Measurements from ENCODE around the gene KDM6A. TPM values are rescaled to one million over a fixed set of nuclear protein-coding genes. Genes with fewer than 3 reads are reported as not detected.
A peak's percentile ranks its signal among the peaks of the same experiment; 100 is the strongest.
"Not testable (repeated sequence)": the region's sequence is repeated elsewhere in the genome, so short reads cannot be mapped to it uniquely, and the experiment has no call there.

Gene KDM6A
- total RNA-seq, 2 donors from 2014 or later = 53.9 to 60.7 TPM

GRCh38 chrX:44898411-44899221, 25.6 kb downstream of the KDM6A start:
- no peaks in the 10 kb centered on the region for H3K27me3 Mint-ChIP-seq
- peak; percentile 59 for ATAC-seq
- H3K36me3 Mint-ChIP-seq (ENCODE audit: low read depth) = no peaks in the 10 kb centered on the region
- H3K9me3 ChIP-seq (ENCODE audit: control insufficient read depth, low read length, poor library complexity, severe bottlenecking) = no peaks in the 10 kb centered on the region
- H3K27ac Mint-ChIP-seq = no peak overlapping the region
- H3K4me1 Mint-ChIP-seq = peaks cover 20% of the 10 kb centered on the region
- H3K4me3 Mint-ChIP-seq = peak overlapping the region; percentile 36
- no peak for DNase-seq

- H3K4me1 Mint-ChIP-seq = peaks cover 22% of the 10 kb centered on the region
- peak overlapping the region; percentile 55 for H3K4me3 Mint-ChIP-seq
- H3K9me3 ChIP-seq (ENCODE audit: control insufficient read depth, low read length, poor library complexity, severe bottlenecking) = no peaks in the 10 kb centered on the region
- no peaks in the 10 kb centered on the region for H3K27me3 Mint-ChIP-seq
- ATAC-seq = no peak
- no peak for DNase-seq
- H3K27ac Mint-ChIP-seq = no peak overlapping the region
- H3K36me3 Mint-ChIP-seq (ENCODE audit: low read depth) = no peaks in the 10 kb centered on the region
Observed at GRCh38 chrX:44899946-44900345, 27.0 kb downstream of the KDM6A start.

GRCh38 chrX:44903107-44903506, 30.1 kb downstream of the KDM6A start:
- ATAC-seq (no peak), DNase-seq (no peak)
- peaks cover 30% of the 10 kb centered on the region for H3K4me1 Mint-ChIP-seq
- H3K27ac Mint-ChIP-seq = no peak overlapping the region
- no peak overlapping the region for H3K4me3 Mint-ChIP-seq
- no peaks in the 10 kb centered on the region for H3K9me3 ChIP-seq (ENCODE audit: control insufficient read depth, low read length, poor library complexity, severe bottlenecking)
- no peaks in the 10 kb centered on the region for H3K27me3 Mint-ChIP-seq
- H3K36me3 Mint-ChIP-seq (ENCODE audit: low read depth) = peaks cover 4% of the 10 kb centered on the region

GRCh38 chrX:44903830-44904530, 31.0 kb downstream of the KDM6A start:
- H3K27me3 Mint-ChIP-seq = no peaks in the 10 kb centered on the region
- no peak overlapping the region for H3K4me3 Mint-ChIP-seq
- no peak for DNase-seq
- H3K36me3 Mint-ChIP-seq (ENCODE audit: low read depth) = peaks cover 4% of the 10 kb centered on the region
- no peaks in the 10 kb centered on the region for H3K9me3 ChIP-seq (ENCODE audit: control insufficient read depth, low read length, poor library complexity, severe bottlenecking)
- ATAC-seq = no peak
- H3K27ac Mint-ChIP-seq = peak overlapping the region; percentile 21
- H3K4me1 Mint-ChIP-seq = peaks cover 26% of the 10 kb centered on the region

GRCh38 chrX:44904542-44905115, 31.6 kb downstream of the KDM6A start:
- H3K36me3 Mint-ChIP-seq (ENCODE audit: low read depth) = peaks cover 4% of the 10 kb centered on the region
- no peak overlapping the region for H3K4me3 Mint-ChIP-seq
- no peaks in the 10 kb centered on the region for H3K9me3 ChIP-seq (ENCODE audit: control insufficient read depth, low read length, poor library complexity, severe bottlenecking)
- H3K4me1 Mint-ChIP-seq = peaks cover 23% of the 10 kb centered on the region
- no peak for DNase-seq
- H3K27me3 Mint-ChIP-seq = no peaks in the 10 kb centered on the region
- no peak overlapping the region for H3K27ac Mint-ChIP-seq
- no peak for ATAC-seq

GRCh38 chrX:44906041-44906440, 33.1 kb downstream of the KDM6A start:
- Mint-ChIP-seq H3K27me3 (no peaks in the 10 kb centered on the region), H3K4me1 (peaks cover 18% of the 10 kb centered on the region), H3K27ac (no peak overlapping the region), H3K4me3 (no peak overlapping the region), H3K36me3 (ENCODE audit: low read depth) (peaks cover 4% of the 10 kb centered on the region)
- DNase-seq = no peak
- ATAC-seq = no peak
- no peaks in the 10 kb centered on the region for H3K9me3 ChIP-seq (ENCODE audit: control insufficient read depth, low read length, poor library complexity, severe bottlenecking)

- Mint-ChIP-seq H3K27ac (no peak overlapping the region), H3K4me1 (peaks cover 18% of the 10 kb centered on the region), H3K27me3 (no peaks in the 10 kb centered on the region), H3K4me3 (peak overlapping the region; percentile 39), H3K36me3 (ENCODE audit: low read depth) (peaks cover 4% of the 10 kb centered on the region)
- no peak for ATAC-seq
- H3K9me3 ChIP-seq (ENCODE audit: control insufficient read depth, low read length, poor library complexity, severe bottlenecking) = no peaks in the 10 kb centered on the region
- DNase-seq = no peak
Observed at GRCh38 chrX:44906542-44906941, 33.6 kb downstream of the KDM6A start.

- ATAC-seq (no peak), DNase-seq (no peak)
- Mint-ChIP-seq H3K4me1 (peaks cover 18% of the 10 kb centered on the region), H3K36me3 (ENCODE audit: low read depth) (peaks cover 4% of the 10 kb centered on the region), H3K27ac (peak overlapping the region; percentile 5), H3K4me3 (peak overlapping the region; percentile 19), H3K27me3 (no peaks in the 10 kb centered on the region)
- H3K9me3 ChIP-seq (ENCODE audit: control insufficient read depth, low read length, poor library complexity, severe bottlenecking) = no peaks in the 10 kb centered on the region
Observed at GRCh38 chrX:44908153-44908552, 35.2 kb downstream of the KDM6A start.

- no peaks in the 10 kb centered on the region for H3K9me3 ChIP-seq (ENCODE audit: control insufficient read depth, low read length, poor library complexity, severe bottlenecking)
Observed at GRCh38 chrX:44908827-44909226, 35.8 kb downstream of the KDM6A start.

GRCh38 chrX:44910508-44910907, 37.5 kb downstream of the KDM6A start:
- not testable (repeated sequence) for H3K36me3 Mint-ChIP-seq (ENCODE audit: low read depth); H3K9me3 ChIP-seq (ENCODE audit: control insufficient read depth, low read length, poor library complexity, severe bottlenecking); ATAC-seq; H3K4me3 Mint-ChIP-seq; DNase-seq; H3K27ac Mint-ChIP-seq; H3K27me3 Mint-ChIP-seq
- H3K4me1 Mint-ChIP-seq = peaks cover 20% of the 10 kb centered on the region

More at GRCh38 chrX:44908827-44909226, 35.8 kb downstream of the KDM6A start:
- no peak overlapping the region for H3K4me3 Mint-ChIP-seq
- H3K27ac Mint-ChIP-seq = no peak overlapping the region
- H3K36me3 Mint-ChIP-seq (ENCODE audit: low read depth) = peaks cover 4% of the 10 kb centered on the region
- H3K4me1 Mint-ChIP-seq = peaks cover 20% of the 10 kb centered on the region
- ATAC-seq = no peak
- no peaks in the 10 kb centered on the region for H3K27me3 Mint-ChIP-seq
- no peak for DNase-seq

GRCh38 chrX:44911074-44911600, 38.1 kb downstream of the KDM6A start:
- not testable (repeated sequence) for H3K36me3 Mint-ChIP-seq (ENCODE audit: low read depth); H3K27ac Mint-ChIP-seq; DNase-seq; H3K9me3 ChIP-seq (ENCODE audit: control insufficient read depth, low read length, poor library complexity, severe bottlenecking); ATAC-seq; H3K27me3 Mint-ChIP-seq; H3K4me3 Mint-ChIP-seq
- peaks cover 19% of the 10 kb centered on the region for H3K4me1 Mint-ChIP-seq

- peaks cover 22% of the 10 kb centered on the region for H3K4me1 Mint-ChIP-seq
Observed at GRCh38 chrX:44913656-44914531, 40.9 kb downstream of the KDM6A start.

More at GRCh38 chrX:44913656-44914531, 40.9 kb downstream of the KDM6A start:
- H3K27me3 Mint-ChIP-seq = no peaks in the 10 kb centered on the region
- no peak overlapping the region for H3K27ac Mint-ChIP-seq
- no peaks in the 10 kb centered on the region for H3K9me3 ChIP-seq (ENCODE audit: control insufficient read depth, low read length, poor library complexity, severe bottlenecking)
- DNase-seq (no peak), ATAC-seq (no peak)
- H3K36me3 Mint-ChIP-seq (ENCODE audit: low read depth) = no peaks in the 10 kb centered on the region
- H3K4me3 Mint-ChIP-seq = peak overlapping the region; percentile 45
